ENCODE data around the gene EEA1.

EEA1 gene

GRCh38 chr12:92886131-92886530 lies 43.0 kb downstream of the EEA1 start:
- DNase-seq (ENCODE audit: low spot score) = no peak

GRCh38 chr12:92879698-92880322 lies 49.3 kb downstream of the EEA1 start:
- DNase-seq (ENCODE audit: low spot score) = no peak

- DNase-seq (ENCODE audit: low spot score) = no peak
Measured at GRCh38 chr12:92877904-92878303, 51.2 kb downstream of the EEA1 start.

- no peak for DNase-seq (ENCODE audit: low spot score)
Measured at GRCh38 chr12:92876496-92876895, 52.6 kb downstream of the EEA1 start.

- DNase-seq (ENCODE audit: low spot score) = no peak
Measured at GRCh38 chr12:92871116-92871515, 58.0 kb downstream of the EEA1 start.

GRCh38 chr12:92866418-92866817 lies 62.7 kb downstream of the EEA1 start:
- DNase-seq (ENCODE audit: low spot score) = no peak

- DNase-seq (ENCODE audit: low spot score) = no peak
Measured at GRCh38 chr12:92863251-92863650, 65.8 kb downstream of the EEA1 start.

- DNase-seq (ENCODE audit: low spot score) = no peak
Measured at GRCh38 chr12:92861381-92861780, 67.7 kb downstream of the EEA1 start.

GRCh38 chr12:92860521-92860920 lies 68.6 kb downstream of the EEA1 start:
- DNase-seq (ENCODE audit: low spot score) = no peak

- DNase-seq (ENCODE audit: low spot score) = no peak
Measured at GRCh38 chr12:92859650-92860386, 69.3 kb downstream of the EEA1 start.

- DNase-seq (ENCODE audit: low spot score) = no peak
Measured at GRCh38 chr12:92857818-92858217, 71.3 kb downstream of the EEA1 start.

GRCh38 chr12:92854344-92854743 lies 74.8 kb downstream of the EEA1 start:
- no peak for DNase-seq (ENCODE audit: low spot score)

- no peak for DNase-seq (ENCODE audit: low spot score)
Measured at GRCh38 chr12:92848740-92849139, 80.4 kb downstream of the EEA1 start.

- no peak for DNase-seq (ENCODE audit: low spot score)
Measured at GRCh38 chr12:92847368-92847767, 81.7 kb downstream of the EEA1 start.

GRCh38 chr12:92845329-92845728 lies 83.8 kb downstream of the EEA1 start:
- no peak for DNase-seq (ENCODE audit: low spot score)

- no peak for DNase-seq (ENCODE audit: low spot score)
Measured at GRCh38 chr12:92844151-92844763, 84.8 kb downstream of the EEA1 start.

- no peak for DNase-seq (ENCODE audit: low spot score)
Measured at GRCh38 chr12:92829686-92830282, 99.3 kb downstream of the EEA1 start.

GRCh38 chr12:92828565-92828964 lies 100.5 kb downstream of the EEA1 start:
- DNase-seq (ENCODE audit: low spot score) = no peak

GRCh38 chr12:92827836-92828431 lies 101.2 kb downstream of the EEA1 start:
- DNase-seq (ENCODE audit: low spot score) = no peak

- DNase-seq (ENCODE audit: low spot score) = no peak
Measured at GRCh38 chr12:92821142-92821541, 108.0 kb downstream of the EEA1 start.

GRCh38 chr12:92814584-92814983 lies 114.5 kb downstream of the EEA1 start:
- no peak for DNase-seq (ENCODE audit: low spot score)

GRCh38 chr12:92810370-92810769 lies 118.7 kb downstream of the EEA1 start:
- DNase-seq (ENCODE audit: low spot score) = no peak

- DNase-seq (ENCODE audit: low spot score) = no peak
Measured at GRCh38 chr12:92803903-92804302, 125.2 kb downstream of the EEA1 start.
